ENCODE results near the gene ZNF419.

The ZNF419 gene

DNA sequence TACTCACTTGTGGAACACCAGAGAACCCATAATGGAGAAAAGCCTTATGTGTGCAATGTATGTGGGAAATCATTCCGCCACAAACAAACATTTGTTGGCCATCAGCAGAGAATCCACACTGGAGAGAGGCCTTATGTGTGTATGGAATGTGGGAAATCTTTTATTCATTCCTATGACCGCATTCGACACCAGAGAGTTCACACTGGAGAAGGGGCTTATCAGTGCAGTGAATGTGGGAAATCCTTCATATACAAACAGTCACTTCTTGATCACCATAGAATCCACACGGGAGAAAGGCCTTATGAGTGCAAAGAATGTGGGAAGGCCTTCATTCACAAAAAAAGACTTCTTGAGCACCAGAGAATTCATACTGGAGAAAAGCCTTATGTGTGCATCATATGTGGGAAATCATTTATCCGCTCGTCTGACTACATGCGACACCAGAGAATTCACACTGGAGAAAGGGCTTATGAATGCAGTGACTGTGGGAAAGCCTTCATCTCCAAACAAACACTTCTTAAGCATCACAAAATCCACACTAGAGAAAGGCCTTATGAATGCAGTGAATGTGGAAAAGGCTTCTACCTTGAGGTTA is 50.5 kb downstream of the ZNF419 start:
- DNase-seq (ENCODE audit: low spot score): no peak
